Glomerular visceral epithelial cell (primary cell): ENCODE results near the gene SFTPA2.
"Not testable (repeated sequence)": the region's sequence is repeated elsewhere in the genome, so short reads cannot be mapped to it uniquely, and the experiment has no call there.

Experiments used
- DNase-seq: peaks from one replicate; pipeline ENCODE4 v3.0.0-alpha.2; 2016; ENCODE audit errors: extremely low spot score

Gene SFTPA2

GRCh38 chr10:79560160-79560709, at the start of gene SFTPA2:
SFTPA2 (minus strand) TSS chr10:79560407; CDS start chr10:79559483, 924 bp downstream.
- no peak for DNase-seq

- peak; percentile 13 for DNase-seq
Measured at GRCh38 chr10:79608505-79609375, 48.5 kb upstream of the SFTPA2 start.

GRCh38 chr10:79605308-79605707, 45.1 kb upstream of the SFTPA2 start:
- no peak for DNase-seq

GRCh38 chr10:79604294-79604693, 44.1 kb upstream of the SFTPA2 start:
- DNase-seq: no peak

- DNase-seq: no peak
Measured at GRCh38 chr10:79602953-79603352, 42.7 kb upstream of the SFTPA2 start.

- DNase-seq: no peak
Measured at GRCh38 chr10:79601939-79602338, 41.7 kb upstream of the SFTPA2 start.

GRCh38 chr10:79599644-79600043, 39.4 kb upstream of the SFTPA2 start:
- not testable (repeated sequence) for DNase-seq

GRCh38 chr10:79595510-79595909, 35.3 kb upstream of the SFTPA2 start:
- DNase-seq: no peak

GRCh38 chr10:79594565-79594964, 34.4 kb upstream of the SFTPA2 start:
- not testable (repeated sequence) for DNase-seq

- no peak for DNase-seq
Measured at GRCh38 chr10:79593377-79593776, 33.2 kb upstream of the SFTPA2 start.

- no peak for DNase-seq
Measured at GRCh38 chr10:79588800-79589199, 28.6 kb upstream of the SFTPA2 start.

- DNase-seq: no peak
Measured at GRCh38 chr10:79586933-79587332, 26.7 kb upstream of the SFTPA2 start.

- no peak for DNase-seq
Measured at GRCh38 chr10:79585870-79586527, 25.8 kb upstream of the SFTPA2 start.

- no peak for DNase-seq
Measured at GRCh38 chr10:79583488-79584024, 23.3 kb upstream of the SFTPA2 start.

- not testable (repeated sequence) for DNase-seq
Measured at GRCh38 chr10:79582954-79583353, 22.7 kb upstream of the SFTPA2 start.

- DNase-seq: no peak
Measured at GRCh38 chr10:79582096-79582495, 21.9 kb upstream of the SFTPA2 start.

GRCh38 chr10:79581044-79581443, 20.8 kb upstream of the SFTPA2 start:
- no peak for DNase-seq

- no peak for DNase-seq
Measured at GRCh38 chr10:79579361-79579760, 19.2 kb upstream of the SFTPA2 start.

GRCh38 chr10:79570624-79571023, 10.4 kb upstream of the SFTPA2 start:
- not testable (repeated sequence) for DNase-seq

GRCh38 chr10:79563426-79563825, 3.2 kb upstream of the SFTPA2 start:
- DNase-seq: no peak

GRCh38 chr10:79562135-79562756, 2.0 kb upstream of the SFTPA2 start:
- peak; percentile 53 for DNase-seq

GRCh38 chr10:79561257-79561656, 1.1 kb upstream of the SFTPA2 start:
- no peak for DNase-seq
